HG02610 (cell line): ENCODE data around the gene ZHX3.

ENCODE experiments used
- ATAC-seq: cut with Tn5 transposase; IDR thresholded peaks from one replicate; pipeline ENCODE4 v1.9.1; 2021; ENCODE audit warnings: mild to moderate bottlenecking, moderate library complexity; ENCODE audit not compliant: unreplicated experiment

ZHX3 gene

GRCh38 chr20:41196653-41197225, 120.8 kb downstream of the ZHX3 start:
- no peak for ATAC-seq

DNA sequence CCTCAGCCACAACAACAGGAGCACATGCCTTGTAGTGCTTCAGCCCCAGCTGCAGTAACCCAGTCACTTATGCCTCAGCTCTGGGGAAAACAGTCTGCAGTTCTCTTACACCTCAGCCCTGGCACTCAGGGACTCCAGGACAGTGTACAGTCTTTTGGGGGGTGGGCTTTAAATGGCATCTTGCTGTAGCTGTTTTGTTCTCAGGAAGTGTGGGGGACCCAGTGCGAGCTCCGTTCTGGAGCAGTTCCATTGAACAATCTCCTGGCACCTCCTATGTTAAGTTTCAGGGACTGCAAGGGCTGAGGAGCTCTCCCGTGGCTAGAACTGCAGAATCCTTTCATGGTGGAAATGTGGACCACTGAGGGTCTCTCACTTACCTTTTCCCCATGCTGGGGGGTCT, 125.0 kb downstream of the ZHX3 start:
- ATAC-seq, result no peak

DNA sequence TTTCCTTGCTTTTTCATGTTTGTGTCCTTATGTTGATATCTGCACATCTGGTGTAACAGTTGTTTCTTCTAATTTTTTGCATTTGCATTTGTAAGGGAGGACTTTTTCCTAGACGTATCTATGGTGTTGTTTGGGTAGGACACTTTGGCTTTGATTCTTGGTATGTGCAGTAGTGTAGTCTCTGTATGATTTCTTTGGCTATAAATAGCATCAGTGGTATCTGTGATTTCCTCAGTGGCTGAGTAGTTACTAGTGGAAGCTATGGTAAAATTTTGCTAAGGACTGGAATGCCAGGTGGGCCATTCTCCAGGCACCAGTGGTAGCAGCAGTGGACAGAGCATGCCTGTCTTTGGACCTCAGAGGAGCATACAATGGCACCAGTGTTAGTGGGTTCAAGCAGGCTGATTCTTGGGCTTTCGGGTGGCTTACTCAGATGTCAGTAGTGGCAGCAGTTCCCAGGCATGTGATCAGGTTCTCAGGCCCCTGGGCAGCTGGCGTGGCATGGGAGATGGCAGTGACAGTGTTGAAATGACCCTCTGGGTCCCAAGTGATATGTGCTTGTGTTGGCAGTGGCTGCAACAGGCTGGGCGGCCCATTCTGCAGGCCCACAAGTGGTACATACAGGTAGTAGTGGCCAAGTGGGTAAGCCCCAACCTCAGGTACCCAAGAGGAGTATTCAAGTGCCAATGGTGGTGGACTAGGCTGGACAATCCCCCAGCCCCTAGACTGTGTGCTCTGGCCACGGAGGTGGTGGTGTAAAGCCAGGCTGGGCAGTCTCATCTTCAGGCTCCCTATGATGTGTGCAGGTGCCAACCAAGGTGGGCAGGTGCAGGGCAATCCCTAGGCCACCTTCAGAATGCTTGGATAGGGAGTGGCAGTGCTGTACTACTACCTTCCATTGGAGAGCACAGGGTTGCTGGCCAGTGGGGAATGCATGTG, 125.7 kb downstream of the ZHX3 start:
- ATAC-seq, result no peak

DNA sequence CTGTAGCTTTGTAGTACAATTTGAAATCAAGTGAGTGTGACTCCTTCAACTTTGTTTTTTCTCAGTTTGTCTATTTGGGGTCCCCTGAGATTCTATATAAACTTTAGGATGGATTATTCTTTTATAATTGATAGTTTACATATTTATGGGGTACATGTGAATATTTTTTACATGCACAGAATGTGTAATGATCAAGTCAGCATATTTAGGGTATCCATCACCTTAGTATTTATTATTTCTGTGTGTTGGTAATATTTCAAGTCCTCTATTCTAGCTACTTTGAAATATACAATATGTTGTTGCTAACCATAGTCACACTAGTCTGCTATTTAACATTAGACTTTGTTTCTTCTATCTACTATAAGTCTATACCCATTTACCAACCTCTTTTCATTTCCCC, 129.9 kb downstream of the ZHX3 start:
- ATAC-seq, result no peak

- ATAC-seq, result no peak
Measured at GRCh38 chr20:41185013-41185757, 132.3 kb downstream of the ZHX3 start.

- ATAC-seq, result no peak
Measured at GRCh38 chr20:41183831-41184230, 133.7 kb downstream of the ZHX3 start.

DNA sequence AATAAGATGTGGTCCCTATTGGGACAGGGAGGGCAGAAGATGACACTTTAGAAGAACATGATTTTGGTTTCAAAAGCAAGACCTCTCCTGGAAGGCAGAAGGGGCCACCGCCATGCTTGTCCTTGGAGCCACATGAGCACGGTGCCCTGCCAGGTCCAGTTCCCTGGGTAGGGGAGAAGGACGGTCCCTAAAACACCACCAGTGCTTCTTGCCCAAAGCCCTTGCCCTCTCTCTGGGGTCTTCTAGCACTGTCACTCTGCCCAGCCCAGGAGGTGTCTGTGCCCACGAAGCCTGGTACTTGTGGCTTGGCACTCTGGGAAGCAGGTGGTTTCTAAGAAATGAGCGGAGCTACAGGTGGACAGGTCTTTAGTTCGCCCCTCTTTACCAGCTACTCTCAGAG, 134.1 kb downstream of the ZHX3 start:
- ATAC-seq, result no peak

DNA sequence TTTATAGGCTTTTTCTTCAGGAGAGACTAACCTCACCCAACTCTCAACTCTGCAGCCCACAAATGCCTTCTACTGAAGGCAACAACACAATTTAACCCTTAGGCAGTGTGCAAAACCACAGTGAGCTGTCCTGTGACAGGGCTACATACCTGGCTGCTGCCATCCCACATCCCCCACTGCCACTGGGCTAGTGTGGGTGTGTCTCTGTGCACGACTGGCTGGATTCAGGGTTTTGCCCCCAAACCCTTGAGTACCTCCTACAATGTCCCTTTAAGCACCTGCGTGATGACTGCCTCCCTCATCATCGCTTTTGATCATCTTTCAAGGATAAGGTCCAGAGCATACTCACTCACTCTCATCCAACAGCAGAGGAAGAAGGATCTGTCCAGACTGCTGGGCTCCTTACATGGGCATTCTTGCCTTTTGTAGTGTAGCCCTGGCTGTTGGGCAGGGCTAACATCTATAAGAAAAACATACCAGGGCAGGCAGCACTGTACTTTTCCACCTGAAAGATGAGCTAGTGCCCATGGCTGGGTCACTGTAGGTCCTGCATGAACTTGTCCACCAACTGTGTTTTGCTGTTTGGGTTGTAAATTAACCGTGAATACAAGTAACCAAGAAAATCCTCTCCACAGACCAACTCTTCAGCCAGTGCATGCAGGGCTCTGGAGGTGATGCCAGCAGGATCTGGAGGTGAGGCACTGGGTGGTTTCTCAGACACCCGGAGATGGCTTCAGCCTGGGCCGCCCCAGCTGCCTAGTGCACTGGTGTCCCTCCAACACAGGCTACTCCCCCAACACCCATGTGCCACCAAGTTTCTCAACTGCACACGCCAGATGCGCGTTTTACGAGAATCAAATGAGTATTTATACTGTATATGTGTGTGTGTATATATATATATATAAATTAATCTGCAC, 135.0 kb downstream of the ZHX3 start:
- ATAC-seq, result no peak

GRCh38 chr20:41181567-41181966, 136.0 kb downstream of the ZHX3 start:
- ATAC-seq, result no peak

DNA sequence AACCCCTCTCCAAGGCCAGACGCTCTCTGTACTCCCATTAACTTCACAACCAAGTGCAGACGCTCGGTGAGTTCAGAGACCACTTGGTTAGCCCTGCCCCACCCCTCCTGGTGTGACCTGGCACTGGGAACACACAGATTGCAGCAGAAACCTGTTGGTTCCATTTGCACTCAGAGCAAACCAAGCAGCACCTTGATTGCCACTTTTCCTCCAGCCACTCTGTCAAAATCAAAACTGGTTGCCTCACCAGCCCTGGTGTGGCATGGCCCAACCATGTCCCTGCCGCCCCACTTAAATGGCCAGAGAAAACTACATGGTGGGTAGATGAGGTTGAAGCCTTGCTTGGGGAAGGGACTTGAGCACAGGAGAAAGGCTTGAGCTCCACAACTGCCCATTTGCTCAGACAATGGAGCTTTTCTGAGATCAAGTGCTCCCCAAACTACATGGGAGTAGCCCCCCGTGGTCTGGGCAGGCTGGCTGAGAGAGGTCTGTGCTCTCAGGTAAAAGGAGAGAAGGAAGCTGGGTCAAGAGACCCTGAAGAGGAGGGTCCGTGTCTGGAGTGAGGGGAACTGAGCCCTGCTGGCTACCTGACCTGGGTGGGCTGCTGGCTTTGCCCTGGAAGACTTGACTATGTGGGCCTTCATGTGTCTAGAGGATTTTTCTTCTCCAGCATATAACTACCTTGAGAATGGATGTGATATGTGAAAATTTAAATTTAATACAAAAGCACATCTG, 136.8 kb downstream of the ZHX3 start:
- no peak for ATAC-seq

DNA sequence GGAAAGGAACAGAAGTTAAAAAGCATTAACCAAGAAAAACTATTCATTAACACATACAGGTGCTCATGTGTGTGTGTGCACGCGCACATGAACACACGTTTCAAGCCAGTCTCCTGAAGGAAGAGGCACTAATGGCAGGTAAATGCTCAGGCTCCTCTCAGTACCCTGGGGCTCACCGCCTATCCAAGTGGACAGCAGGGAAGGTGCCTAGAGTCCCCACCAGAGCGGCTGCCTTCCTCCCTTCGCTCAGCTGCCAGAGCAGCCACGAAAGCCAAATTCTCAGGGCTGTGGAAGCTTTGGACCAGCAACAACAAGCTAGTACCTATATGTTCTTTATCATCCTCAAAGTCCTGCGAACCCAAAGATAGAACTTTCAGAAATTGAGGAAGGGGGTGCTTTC, 137.6 kb downstream of the ZHX3 start:
- ATAC-seq, result no peak

DNA sequence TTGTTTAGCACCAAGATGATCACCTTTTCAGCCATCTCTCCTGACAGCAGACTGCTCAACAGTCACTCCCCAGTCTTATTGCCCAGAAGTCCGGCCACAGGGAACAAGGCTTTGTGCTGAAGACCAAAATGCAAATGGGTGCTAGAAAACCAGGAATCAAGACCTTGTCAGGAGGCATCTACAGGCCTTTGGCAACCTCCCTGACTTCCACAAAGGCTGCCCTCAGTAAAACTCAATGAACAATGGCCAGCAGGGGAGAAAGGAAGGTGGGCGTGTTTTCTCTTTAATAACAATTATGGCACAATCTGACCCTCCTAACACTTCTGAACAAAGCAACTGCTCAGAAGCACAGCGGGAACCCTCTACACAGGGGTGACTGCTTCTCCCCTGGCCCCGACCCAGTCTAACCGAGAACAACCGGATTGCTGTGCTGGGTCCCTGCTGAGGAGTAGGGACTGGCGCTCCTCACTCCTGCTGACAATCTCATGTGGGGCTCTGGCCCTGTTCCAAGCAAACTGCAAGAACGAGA, 138.6 kb downstream of the ZHX3 start:
- ATAC-seq, result no peak

DNA sequence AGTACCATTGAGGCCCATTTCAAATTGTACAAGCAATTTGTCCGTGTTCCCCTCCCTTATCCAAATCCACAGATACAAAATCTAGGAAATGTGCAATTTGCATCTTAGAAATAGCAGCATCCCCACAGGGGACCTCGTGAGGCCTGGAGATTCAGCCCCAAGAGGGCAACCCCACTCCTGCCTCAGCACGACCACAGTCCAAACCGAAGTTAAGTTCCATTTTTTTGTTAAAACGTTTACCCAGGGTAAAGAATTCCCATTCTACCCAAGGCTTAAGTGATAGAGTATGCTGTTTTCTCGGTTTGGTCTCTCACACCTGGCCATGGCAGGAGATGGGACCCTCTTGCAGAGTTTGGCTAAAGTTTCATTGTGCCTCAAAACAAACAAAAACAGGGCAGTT, 139.0 kb downstream of the ZHX3 start:
- no peak for ATAC-seq

DNA sequence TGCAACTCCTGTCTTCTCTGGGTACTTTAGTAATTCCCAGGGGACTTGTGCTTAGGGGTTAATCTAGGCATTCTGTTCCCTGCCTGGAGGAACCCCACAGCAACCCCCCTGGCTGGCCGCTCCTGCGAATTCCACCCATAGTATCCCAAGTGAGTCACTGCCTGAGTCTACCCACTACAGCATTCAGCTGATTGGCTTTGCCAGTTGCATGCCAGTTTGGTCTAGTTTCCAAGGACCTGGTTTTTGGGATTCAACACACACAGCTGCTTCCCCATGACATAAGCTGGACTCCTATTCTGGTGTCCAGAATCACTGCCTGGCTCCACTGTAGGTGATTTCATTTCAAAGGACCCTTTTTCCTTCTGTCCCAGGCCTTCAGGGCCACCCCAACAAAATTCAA, 139.9 kb downstream of the ZHX3 start:
- ATAC-seq, result no peak

DNA sequence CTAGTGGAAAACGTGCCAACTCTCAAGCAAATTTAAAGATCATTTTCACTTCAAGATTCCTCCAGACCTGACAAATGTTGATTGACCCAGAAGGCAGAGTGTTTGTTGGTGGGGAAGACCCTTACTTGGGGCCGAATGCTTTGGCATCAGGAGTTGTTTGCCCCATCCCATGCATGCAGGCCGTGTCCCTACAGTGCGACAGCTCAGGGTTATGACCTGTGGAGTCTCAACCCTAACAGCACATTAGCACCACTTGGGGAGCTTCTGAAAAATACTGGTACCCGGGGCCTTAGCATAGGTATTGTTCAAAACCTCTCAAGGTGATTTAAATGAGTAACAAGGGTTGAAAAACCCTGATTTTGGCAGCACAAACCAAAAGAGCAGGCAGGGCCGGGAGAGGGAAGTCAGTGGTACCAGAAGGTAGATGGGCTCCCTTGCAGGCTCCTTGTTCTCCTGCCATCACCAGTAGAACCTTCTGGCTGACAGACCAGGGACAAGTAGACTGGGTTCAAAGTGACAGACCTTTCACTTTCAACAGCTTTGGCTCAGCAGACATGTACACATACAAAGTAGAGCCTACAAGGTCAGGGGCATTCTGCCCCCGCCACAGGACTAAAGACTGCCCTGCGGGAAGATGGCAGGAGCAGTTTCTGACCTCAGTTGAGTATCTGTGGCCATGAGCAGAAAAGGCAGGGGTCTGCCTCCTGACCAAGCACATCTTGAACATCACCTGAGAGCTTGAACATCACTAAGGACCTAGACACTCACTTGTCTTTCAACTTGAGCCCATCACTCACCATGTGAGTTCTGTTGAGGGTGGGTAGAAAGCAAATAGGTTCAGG, 140.6 kb downstream of the ZHX3 start:
- ATAC-seq, result no peak

DNA sequence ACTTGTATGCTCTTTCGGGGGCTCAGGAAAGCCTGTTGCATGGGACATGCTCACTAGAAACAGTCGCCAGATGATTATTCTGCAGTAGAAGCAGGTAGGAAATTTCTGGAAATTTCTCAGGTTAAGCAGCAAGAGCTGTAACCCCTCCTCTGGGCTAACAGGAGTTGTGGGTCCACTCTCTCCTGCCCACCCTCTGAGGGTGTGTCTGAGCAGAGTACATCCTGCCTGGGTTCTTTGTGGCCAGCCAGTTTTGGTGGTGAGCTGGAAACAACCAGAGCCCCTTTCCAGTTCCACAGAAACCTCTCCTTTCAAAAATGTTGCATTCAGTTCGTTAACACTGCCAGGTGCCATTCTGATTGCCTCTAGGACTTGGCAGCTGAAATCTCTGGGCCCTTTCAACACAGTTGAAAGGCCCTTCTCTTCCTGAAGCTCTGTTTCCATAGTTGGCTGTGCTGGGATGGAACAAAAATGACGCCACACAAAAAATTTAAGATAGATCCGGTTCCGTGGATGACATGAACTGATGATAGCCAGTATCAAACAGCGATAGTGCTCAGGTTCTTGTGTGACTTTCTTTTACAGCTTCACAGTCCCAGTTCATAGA, 141.7 kb downstream of the ZHX3 start:
- ATAC-seq, result no peak

DNA sequence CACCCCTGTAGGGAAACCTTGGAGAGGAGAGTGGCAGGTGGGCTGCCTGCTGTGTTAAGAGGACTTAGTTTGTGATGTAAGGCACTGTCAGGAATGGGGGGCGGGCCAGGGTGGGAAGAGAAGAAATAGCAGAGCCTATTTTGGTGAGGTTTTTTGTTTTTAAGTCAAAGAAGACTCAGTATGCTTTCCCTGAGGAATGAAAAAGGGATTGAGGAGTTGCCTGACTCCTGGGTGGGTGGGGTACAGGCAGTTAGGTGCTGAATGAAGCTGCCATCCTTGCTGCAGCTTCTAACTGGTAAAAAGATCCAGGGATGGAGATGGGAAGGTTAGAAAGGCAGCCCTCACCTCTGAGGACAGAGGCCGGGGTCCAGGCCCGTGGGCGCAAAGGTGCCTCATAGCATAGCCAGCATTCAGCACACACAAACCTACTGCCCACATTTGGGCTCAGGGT, 142.3 kb downstream of the ZHX3 start:
- no peak for ATAC-seq

- ATAC-seq, result no peak
Measured at GRCh38 chr20:41174782-41175181, 142.7 kb downstream of the ZHX3 start.
